ENCODE results near the gene GLRA1.

GLRA1 gene

GRCh38 chr5:151924564-151925301 lies at the start of gene GLRA1:
TSS of gene GLRA1 (minus strand) at chr5:151924851. CDS start at chr5:151924549, 302 bp downstream.
- no peak for DNase-seq (ENCODE audit: low read depth)

- no peak for DNase-seq (ENCODE audit: low read depth)
Measured at GRCh38 chr5:151970885-151971284, 46.2 kb upstream of the GLRA1 start.

GRCh38 chr5:151967865-151968264 lies 43.2 kb upstream of the GLRA1 start:
- no peak for DNase-seq (ENCODE audit: low read depth)

GRCh38 chr5:151966046-151966445 lies 41.4 kb upstream of the GLRA1 start:
- no peak for DNase-seq (ENCODE audit: low read depth)

GRCh38 chr5:151964471-151964870 lies 39.8 kb upstream of the GLRA1 start:
- DNase-seq (ENCODE audit: low read depth), result no peak

GRCh38 chr5:151961557-151961956 lies 36.9 kb upstream of the GLRA1 start:
- DNase-seq (ENCODE audit: low read depth), result no peak

GRCh38 chr5:151958111-151958510 lies 33.5 kb upstream of the GLRA1 start:
- no peak for DNase-seq (ENCODE audit: low read depth)

- DNase-seq (ENCODE audit: low read depth), result no peak
Measured at GRCh38 chr5:151956725-151957124, 32.1 kb upstream of the GLRA1 start.

- DNase-seq (ENCODE audit: low read depth), result no peak
Measured at GRCh38 chr5:151954255-151954654, 29.6 kb upstream of the GLRA1 start.

GRCh38 chr5:151953833-151954232 lies 29.2 kb upstream of the GLRA1 start:
- no peak for DNase-seq (ENCODE audit: low read depth)

- DNase-seq (ENCODE audit: low read depth), result no peak
Measured at GRCh38 chr5:151952238-151952637, 27.6 kb upstream of the GLRA1 start.

GRCh38 chr5:151950706-151951105 lies 26.1 kb upstream of the GLRA1 start:
- DNase-seq (ENCODE audit: low read depth), result no peak

- no peak for DNase-seq (ENCODE audit: low read depth)
Measured at GRCh38 chr5:151949701-151950308, 25.2 kb upstream of the GLRA1 start.

- no peak for DNase-seq (ENCODE audit: low read depth)
Measured at GRCh38 chr5:151949113-151949512, 24.5 kb upstream of the GLRA1 start.

- no peak for DNase-seq (ENCODE audit: low read depth)
Measured at GRCh38 chr5:151947931-151948608, 23.4 kb upstream of the GLRA1 start.

GRCh38 chr5:151937851-151938250 lies 13.2 kb upstream of the GLRA1 start:
- no peak for DNase-seq (ENCODE audit: low read depth)

GRCh38 chr5:151935135-151935695 lies 10.6 kb upstream of the GLRA1 start:
- no peak for DNase-seq (ENCODE audit: low read depth)

GRCh38 chr5:151931260-151931659 lies 6.6 kb upstream of the GLRA1 start:
- DNase-seq (ENCODE audit: low read depth), result no peak

- DNase-seq (ENCODE audit: low read depth), result no peak
Measured at GRCh38 chr5:151926188-151926587, 1.5 kb upstream of the GLRA1 start.

GRCh38 chr5:151925340-151925739 lies 689 bp upstream of the GLRA1 start:
- DNase-seq (ENCODE audit: low read depth), result no peak

- no peak for DNase-seq (ENCODE audit: low read depth)
Measured at GRCh38 chr5:151923866-151924476, 680 bp downstream of the GLRA1 start.

GRCh38 chr5:151921916-151922315 lies 2.7 kb downstream of the GLRA1 start:
- DNase-seq (ENCODE audit: low read depth), result no peak

All from CMK (cell line).